IMR-90 (cell line): Measurements from ENCODE around the gene INPP4A.

Source experiments
- CEBPB ChIP-seq: IDR thresholded peaks from 2 replicates; pipeline ENCODE4 v1.6.1; 2012; ENCODE audit warnings: low read depth, low read length, improper control_type of control experiment
- CHD1 ChIP-seq: IDR thresholded peaks from 2 replicates; pipeline ENCODE4 v1.6.1; 2012; ENCODE audit warnings: low read depth, low read length, improper control_type of control experiment
- FOS ChIP-seq: fragments of 150-350 bp; IDR thresholded peaks from 2 replicates; pipeline ENCODE4 v1.6.1; 2016; ENCODE audit warnings: low read depth, low read length
- MAFK ChIP-seq: IDR thresholded peaks from 2 replicates; pipeline ENCODE4 v1.6.1; 2012; ENCODE audit warnings: low read depth, low read length, improper control_type of control experiment
- MAZ ChIP-seq: IDR thresholded peaks from 2 replicates; pipeline ENCODE4 v1.6.1; 2012; ENCODE audit warnings: low read depth, mild to moderate bottlenecking, low read length, improper control_type of control experiment, moderate library complexity, borderline replicate concordance
- POLR2A ChIP-seq: IDR thresholded peaks from 2 replicates; pipeline ENCODE4 v1.6.1; 2012; ENCODE audit warnings: mild to moderate bottlenecking, low read depth, low read length
- RAD21 ChIP-seq: IDR thresholded peaks from 2 replicates; pipeline ENCODE4 v1.6.1; 2012; ENCODE audit warnings: low read length, improper control_type of control experiment
- RFX5 ChIP-seq: IDR thresholded peaks from 2 replicates; pipeline ENCODE4 v1.8.0; 2012; ENCODE audit warnings: low read depth, mild to moderate bottlenecking, low read length, moderate library complexity
- TF ChIP-seq, protein P1 (sequence below): conservative IDR thresholded peaks from 2 replicates; pipeline ENCODE4 v1.5.1; 2012; ENCODE audit warnings: mild to moderate bottlenecking, low read depth, low read length, improper control_type of control experiment

DNA sequence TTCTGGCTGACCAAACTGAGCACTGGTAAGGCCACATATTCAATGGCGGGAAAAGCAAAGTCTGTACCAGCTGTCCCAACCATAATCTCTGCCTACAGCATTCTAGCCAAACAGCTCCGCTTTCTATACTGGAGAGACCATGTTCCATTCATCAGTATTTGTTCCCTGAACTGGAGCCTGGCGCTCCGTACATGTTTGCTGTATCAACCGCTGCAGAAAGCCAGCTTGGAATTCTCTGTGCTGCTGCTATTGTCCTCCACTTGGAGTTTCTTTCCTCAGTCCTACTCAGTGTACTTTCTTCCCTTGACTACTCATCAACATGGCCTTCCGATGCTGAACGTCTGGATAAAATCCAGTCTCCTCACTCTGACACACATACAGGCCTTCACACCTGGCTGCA is 161.8 kb downstream of the INPP4A start:
- TF ChIP-seq RAD21 (no peak), MAFK (no peak), CEBPB (no peak), CHD1 (no peak), MAZ (no peak), POLR2A (no peak), FOS (no peak), RFX5 (no peak)
- TF ChIP-seq, protein P1, sequence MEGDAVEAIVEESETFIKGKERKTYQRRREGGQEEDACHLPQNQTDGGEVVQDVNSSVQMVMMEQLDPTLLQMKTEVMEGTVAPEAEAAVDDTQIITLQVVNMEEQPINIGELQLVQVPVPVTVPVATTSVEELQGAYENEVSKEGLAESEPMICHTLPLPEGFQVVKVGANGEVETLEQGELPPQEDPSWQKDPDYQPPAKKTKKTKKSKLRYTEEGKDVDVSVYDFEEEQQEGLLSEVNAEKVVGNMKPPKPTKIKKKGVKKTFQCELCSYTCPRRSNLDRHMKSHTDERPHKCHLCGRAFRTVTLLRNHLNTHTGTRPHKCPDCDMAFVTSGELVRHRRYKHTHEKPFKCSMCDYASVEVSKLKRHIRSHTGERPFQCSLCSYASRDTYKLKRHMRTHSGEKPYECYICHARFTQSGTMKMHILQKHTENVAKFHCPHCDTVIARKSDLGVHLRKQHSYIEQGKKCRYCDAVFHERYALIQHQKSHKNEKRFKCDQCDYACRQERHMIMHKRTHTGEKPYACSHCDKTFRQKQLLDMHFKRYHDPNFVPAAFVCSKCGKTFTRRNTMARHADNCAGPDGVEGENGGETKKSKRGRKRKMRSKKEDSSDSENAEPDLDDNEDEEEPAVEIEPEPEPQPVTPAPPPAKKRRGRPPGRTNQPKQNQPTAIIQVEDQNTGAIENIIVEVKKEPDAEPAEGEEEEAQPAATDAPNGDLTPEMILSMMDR = no peak
